HepG2 (cell line): ENCODE measurements around the gene LRIT1. TPM values are rescaled to one million over a fixed set of nuclear protein-coding genes. Genes with fewer than 3 reads are reported as not detected.

Experiments used
- ESRRA ChIP-seq: sonication (generic); formaldehyde crosslinking; IDR thresholded peaks from 2 replicates; pipeline ENCODE4 v1.5.1; 2020; ENCODE audit warnings: mild to moderate bottlenecking, low read depth, missing genetic modification reagents
- polyA plus RNA-seq, 8 experiments: library from polyadenylated mRNA; depleted of rRNA in 3 of 8; stranded (reverse) in 7 of 8; unstranded in 1 of 8; fragments of >200 nt; fragmentation: Illumina TruSeq in 4 of 8; extraction: Trizol in 4 of 8; gene quantifications; 2 replicates each; pipeline versions ENCODE4 v1.2.1 to v1.2.3, GENCODE V29; 2011 to 2016; ENCODE audit warnings: low read depth in 4 of 8, missing spikeins in 1 of 8, mixed read lengths in 1 of 8; ENCODE audit not compliant: insufficient read depth in 1 of 8
- total RNA-seq, 5 experiments: library from RNA; depleted of rRNA; stranded (reverse); fragments of >200 nt; fragmentation: Illumina TruSeq; extraction: Trizol; gene quantifications; 2 replicates each; pipeline ENCODE4 v1.2.3, GENCODE V29; 2016; ENCODE audit warnings: low read depth in 1 of 5

The LRIT1 gene
- total and polyA plus RNA-seq, 2 of the 13 experiments (the other 11 are each of a cell fraction or from before 2014, with no cell fraction given): not detected

DNA sequence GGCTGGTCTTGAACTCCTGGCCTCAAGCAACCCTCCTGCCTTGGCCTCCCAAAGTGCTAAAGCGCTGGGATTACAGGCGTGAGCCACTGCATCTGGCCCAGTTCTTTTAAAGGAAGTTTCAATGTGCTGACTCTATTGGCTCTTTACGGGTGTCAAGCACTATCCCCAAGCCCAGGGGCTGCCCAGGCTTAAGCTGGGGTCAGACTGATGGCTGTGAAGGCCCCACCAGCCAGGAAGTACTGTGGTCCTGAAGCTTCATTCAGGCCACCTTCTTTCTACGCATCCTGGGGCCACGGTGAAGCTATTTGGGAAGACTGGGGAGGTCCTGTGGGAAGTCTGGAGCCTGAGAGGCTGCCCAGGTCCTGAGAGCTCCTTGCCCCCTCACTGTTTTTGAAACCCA lies 59.7 kb downstream of the LRIT1 start (continued):
- no peak for TF ChIP-seq ESRRA (CRISPR knock-in tag)

Other genes starting within 250 kb of the LRIT1 start
- 212 and 345 TPM in 2 replicates for gene GHITM, start 102.0 kb downstream of the LRIT1 start, total RNA-seq (2016; rRNA removed; fragmentation: Illumina TruSeq; extraction: Trizol)
- gene GHITM, start 102.0 kb downstream of the LRIT1 start, polyA plus RNA-seq (2011; rRNA removed): 145 and 163 TPM in 2 replicates
- not detected in 2 replicates for gene GPR15LG, start 67.7 kb downstream of the LRIT1 start, total RNA-seq (2016; rRNA removed; fragmentation: Illumina TruSeq; extraction: Trizol)
- gene GPR15LG, start 67.7 kb downstream of the LRIT1 start, polyA plus RNA-seq (2011; rRNA removed): not detected in 2 replicates
- 0.04 TPM in 1 of 2 replicates, not detected in the other for gene CDHR1, start 47.0 kb downstream of the LRIT1 start, total RNA-seq (2016; rRNA removed; fragmentation: Illumina TruSeq; extraction: Trizol)
- 0.01 and 0.09 TPM in 2 replicates for gene CDHR1, start 47.0 kb downstream of the LRIT1 start, polyA plus RNA-seq (2011; rRNA removed)
- gene LRIT2, start 16.0 kb downstream of the LRIT1 start, total RNA-seq (2016; rRNA removed; fragmentation: Illumina TruSeq; extraction: Trizol): not detected in 2 replicates
- not detected in 2 replicates for gene LRIT2, start 16.0 kb downstream of the LRIT1 start, polyA plus RNA-seq (2011; rRNA removed)
- 0.24 and 0.71 TPM in 2 replicates for gene RGR, start 3.5 kb upstream of the LRIT1 start, total RNA-seq (2016; rRNA removed; fragmentation: Illumina TruSeq; extraction: Trizol)
- 0.68 and 0.69 TPM in 2 replicates for gene RGR, start 3.5 kb upstream of the LRIT1 start, polyA plus RNA-seq (2011; rRNA removed)
- 17.2 and 17.4 TPM in 2 replicates for gene CCSER2, start 87.0 kb upstream of the LRIT1 start, total RNA-seq (2016; rRNA removed; fragmentation: Illumina TruSeq; extraction: Trizol)
- gene CCSER2, start 87.0 kb upstream of the LRIT1 start, polyA plus RNA-seq (2011; rRNA removed): 10.3 and 13.3 TPM in 2 replicates